HG03280 (cell line): Measurements from ENCODE around the gene HOMEZ.

Source experiments
- ATAC-seq: cut with Tn5 transposase; IDR thresholded peaks from one replicate; pipeline ENCODE4 v1.9.1; 2021; ENCODE audit warnings: mild to moderate bottlenecking, moderate library complexity; ENCODE audit not compliant: unreplicated experiment

Gene HOMEZ

GRCh38 chr14:23308721-23309445 lies 23.0 kb upstream of the HOMEZ start:
- ATAC-seq: no peak

DNA sequence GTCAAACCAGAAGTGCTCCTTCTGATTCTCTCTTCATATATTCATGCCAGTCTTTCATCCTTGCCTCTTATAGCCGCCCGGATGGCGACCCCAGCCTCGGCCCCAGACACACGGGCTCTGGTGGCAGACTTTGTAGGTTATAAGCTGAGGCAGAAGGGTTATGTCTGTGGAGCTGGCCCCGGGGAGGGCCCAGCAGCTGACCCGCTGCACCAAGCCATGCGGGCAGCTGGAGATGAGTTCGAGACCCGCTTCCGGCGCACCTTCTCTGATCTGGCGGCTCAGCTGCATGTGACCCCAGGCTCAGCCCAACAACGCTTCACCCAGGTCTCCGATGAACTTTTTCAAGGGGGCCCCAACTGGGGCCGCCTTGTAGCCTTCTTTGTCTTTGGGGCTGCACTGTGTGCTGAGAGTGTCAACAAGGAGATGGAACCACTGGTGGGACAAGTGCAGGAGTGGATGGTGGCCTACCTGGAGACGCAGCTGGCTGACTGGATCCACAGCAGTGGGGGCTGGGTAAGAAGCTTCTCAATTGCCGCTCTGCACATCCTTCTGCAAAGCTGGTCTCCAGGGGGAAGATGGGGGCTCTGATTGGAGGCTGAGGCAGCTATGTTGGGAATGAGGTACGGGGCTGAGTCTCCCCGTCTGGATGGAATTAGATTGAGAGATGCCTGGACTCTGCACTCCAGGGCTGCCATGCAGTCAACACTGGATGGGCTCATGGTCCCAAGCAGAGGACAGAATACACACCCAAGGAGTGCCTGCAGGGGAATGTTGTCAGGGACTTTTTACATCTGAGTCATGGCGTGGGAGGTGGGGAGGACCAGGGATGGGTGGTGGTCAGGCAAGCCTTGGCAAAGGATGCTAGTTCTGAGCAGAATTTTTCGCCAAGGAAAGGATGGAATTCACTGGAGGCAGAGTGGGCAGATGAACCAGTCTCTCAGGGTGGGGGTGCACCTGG lies 22.0 kb upstream of the HOMEZ start:
- ATAC-seq: no peak

DNA sequence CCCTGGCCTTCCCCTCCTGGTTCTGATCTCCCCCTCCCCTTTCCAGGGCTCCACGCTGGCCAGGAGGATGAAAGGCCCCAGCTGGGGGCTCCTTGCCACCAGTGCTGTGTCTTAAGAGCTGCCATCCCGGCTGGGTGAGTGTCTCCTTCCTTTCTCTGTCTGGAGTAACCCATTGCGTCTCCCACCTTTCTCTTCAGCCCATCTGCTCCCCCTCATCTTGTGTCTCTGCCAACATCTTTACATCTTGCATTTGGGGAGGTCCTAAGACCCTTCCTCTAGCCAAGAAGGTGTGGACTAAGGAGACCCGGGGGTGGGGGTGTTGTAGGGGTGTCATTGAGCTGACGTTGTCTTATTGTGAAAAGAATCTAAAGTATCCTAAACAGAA lies 21.2 kb upstream of the HOMEZ start:
- ATAC-seq: no peak

DNA sequence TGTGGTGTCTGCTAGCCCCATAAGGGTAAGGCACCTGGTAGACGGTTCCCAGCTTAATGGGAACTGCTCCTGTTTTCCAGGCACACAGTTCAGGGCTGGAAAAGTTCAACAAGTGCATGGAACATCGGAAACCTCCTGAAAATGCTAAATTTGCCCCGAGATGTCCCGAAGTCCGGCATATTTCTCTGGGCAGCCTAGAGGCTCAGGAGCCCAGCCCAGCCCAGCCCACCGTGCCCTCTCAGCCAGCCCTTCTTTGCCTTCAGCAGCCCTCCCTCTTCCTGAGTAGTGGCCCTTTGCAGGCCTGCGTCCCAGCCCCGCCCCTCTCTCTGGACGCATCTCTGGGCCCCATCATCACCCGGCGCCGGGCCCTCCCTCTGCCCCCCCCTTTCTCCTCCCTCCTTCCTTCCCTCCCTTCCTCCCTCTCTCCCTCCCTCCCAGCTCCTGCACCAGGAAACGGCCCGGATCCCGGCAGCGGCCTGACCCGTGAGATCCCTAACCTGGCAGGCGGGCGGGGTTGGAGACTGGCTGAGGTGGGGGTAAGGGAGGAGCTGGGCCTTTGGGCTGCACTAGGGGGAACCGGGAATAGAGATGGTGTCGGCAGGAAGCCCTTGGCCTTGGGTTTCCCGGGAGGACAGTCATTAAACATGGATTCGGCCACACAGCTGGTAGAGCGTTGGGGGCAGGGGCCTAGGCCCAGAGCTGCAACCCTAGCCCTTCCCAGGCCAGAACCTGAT lies 20.6 kb upstream of the HOMEZ start, which contains the start of gene BCL2L2:
TSS of gene BCL2L2 (plus strand) at position 422 of the 734 bp plus-strand sequence. CDS start 935 bp downstream, outside the sequence.
- peak; percentile 20 for ATAC-seq

- peak; percentile 22 for ATAC-seq
Observed at GRCh38 chr14:23302290-23303225, 16.6 kb upstream of the HOMEZ start, which contains the start of gene PPP1R3E. Gene PPP1R3E, minus strand, starts transcription at chr14:23302859. Its CDS starts 283 bp downstream, at chr14:23302576.

DNA sequence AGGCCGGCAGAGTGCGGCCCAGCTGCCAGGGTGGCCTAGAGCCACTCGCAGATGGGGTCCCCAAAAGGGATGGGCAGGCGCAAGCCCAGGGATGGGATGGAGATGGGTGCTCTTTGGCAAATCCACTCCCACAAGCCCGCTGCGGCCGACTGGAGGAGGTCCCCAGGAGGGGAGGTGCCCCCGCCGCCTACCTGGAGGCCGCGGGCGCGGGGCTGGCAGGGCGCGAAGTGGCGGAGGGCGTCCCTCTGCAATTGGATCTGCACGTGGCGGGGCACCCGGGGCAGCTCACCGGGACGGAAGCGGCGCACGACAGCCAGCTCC lies 16.0 kb upstream of the HOMEZ start:
- peak; percentile 21 for ATAC-seq

DNA sequence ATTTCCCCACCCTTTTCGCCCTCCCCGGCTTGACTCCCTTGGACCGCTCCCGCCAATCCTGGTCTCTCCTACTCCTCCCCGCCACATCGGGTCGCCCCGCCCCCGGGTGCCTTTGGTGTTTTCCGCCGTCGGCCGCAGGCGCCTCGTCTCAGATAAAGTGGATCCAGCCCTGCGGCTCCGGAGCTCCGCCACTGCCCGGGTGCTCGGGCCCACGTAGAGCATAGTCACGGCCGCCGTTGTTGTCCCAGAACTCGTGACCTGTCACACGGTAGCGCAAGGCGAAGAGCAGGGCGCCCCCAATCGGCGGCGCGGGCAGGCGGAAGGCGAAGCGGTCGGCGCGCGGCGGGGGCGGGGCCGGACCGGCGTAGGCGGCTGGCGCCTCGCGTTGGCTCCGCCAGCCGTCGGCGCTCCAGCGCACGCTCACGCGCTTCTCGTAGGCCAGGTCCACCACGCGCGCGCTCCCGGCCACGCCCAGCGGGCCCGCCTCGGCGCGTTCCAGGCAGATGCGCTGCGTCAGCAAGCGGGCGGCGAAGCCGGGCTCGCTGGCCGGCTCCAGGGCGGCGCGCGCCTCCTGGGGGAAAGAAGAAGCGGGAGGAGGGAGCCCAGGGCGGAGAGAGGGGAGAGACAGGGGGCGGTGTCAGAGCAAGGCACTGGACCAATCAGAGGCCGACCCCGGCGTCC lies 15.5 kb upstream of the HOMEZ start:
- peak; percentile 78 for ATAC-seq

GRCh38 chr14:23300687-23301223 lies 14.8 kb upstream of the HOMEZ start:
- no peak for ATAC-seq

- no peak for ATAC-seq
Observed at GRCh38 chr14:23299986-23300686, 14.2 kb upstream of the HOMEZ start.

- no peak for ATAC-seq
Observed at GRCh38 chr14:23299211-23299957, 13.5 kb upstream of the HOMEZ start.

GRCh38 chr14:23297611-23298277 lies 11.8 kb upstream of the HOMEZ start:
- ATAC-seq: no peak

DNA sequence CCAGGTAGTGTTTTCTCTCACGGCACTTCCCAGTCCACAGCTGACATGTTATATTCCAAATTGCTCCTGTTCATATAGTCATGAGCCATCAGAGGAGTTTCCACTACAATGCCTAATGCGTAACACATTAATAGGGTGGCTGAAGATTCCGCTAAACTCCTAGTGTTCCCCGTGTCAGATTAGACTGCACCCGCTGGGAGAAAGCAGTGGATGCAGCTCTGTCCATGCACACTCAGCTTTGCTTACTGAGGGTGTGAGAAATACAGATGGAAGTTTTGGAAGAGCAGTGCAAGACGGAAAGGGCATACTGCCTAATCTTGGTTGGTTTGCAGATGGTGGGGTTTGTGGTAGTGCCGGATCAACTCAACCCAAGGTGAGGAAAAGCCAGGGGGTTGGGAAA lies 11.2 kb upstream of the HOMEZ start:
- no peak for ATAC-seq

DNA sequence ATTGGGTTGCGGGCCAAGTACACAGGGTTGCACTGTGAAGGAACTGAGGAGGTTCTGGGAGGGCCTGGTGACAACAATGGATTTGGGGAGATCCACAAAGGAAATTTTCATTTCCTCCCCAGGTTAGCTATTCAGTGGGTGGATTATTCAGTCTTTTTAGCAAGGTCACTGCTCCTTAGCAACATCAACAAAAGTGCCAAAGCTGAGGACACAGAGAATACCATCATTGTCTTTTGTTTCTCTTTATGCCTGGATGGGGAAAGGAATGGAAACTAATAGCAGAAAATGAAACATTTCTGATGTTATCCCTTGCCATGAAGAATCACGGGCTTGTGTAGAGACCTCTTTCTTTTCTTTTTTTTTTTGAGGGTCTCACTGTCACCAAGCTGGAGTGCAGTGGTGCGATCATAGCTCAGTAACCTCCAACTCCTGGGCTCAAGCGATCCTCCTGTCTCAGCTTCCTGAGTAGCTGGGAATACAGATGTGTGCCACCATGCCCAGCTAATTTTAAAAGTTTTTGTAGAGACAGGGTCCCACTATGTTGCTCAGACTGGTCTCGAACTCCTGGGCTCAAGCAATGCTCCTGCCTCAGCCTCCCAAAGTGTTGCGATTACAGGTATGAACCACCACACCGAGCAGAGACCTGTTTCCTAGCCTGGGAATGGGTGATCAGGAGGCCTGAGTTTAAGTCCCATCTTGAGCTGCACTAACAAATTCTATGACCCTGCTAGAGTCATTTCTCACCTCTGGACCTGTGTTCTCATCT lies 10.3 kb upstream of the HOMEZ start:
- no peak for ATAC-seq

DNA sequence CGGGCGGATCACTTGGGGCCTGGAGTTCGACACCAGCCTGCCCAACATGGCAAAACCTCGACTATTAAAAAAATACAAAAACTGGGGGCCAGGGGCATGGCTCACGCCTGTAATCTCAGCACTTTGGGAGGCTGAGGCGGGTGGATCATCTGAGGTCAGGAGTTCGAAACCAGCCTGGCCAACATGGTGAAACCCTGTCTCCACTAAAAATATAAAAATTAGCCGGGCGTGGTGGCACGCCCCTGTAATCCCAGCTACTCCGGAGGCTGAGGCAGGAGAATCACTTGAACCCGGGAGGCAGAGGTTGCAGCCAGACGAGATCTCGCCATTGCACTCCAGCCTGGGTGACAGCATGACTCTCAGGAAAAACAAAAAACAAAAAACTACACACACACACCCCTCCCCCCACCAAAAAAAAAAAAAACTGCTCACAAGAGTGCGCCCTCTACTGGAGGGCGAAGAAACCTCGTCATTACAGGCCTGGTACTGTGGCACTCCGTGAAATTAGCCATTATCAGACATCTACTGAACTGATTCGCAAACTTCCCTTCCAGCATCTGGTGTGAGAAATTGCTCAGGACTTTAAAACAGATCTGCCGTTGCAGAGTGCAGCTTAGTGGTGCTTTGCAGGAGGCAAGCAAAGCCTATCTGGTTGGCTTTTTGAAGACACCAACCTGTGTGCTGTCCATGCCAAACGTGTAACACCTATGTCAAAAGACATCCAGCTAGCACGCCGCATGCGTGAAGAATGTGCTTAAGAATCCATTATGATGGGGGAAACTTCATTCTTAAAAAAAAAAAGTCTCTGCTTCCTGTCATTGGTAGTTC lies 9.0 kb upstream of the HOMEZ start:
- ATAC-seq: no peak

DNA sequence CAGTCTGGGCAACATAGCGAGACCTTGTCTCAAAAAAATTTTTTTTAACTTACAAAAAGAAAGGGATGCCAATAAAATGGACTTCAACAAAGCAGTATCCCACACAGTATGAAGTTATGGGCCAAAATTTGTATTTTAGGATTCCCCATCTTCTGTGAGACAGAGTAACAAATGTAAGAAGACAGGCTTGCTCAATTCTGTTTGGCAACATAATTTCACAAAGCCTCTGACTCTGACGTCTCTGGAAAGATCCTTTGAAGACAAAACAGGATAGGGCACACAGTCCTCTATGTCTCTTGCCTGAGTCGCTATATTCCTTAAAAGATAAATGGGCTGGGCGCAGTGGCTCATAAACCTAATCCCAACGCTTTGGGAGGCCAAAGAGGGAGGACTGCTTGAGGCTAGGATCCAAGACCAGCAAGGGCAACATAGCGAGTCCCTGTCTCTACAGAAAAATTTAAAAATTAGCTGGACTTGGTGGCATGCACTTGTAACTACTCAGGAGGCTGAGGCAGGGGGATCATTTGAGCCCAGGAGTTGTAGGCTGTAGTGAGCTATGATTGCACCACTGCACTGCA lies 1.1 kb upstream of the HOMEZ start:
- no peak for ATAC-seq
